ENCODE measurements around the gene SLC26A8. TPM values are rescaled to one million over a fixed set of nuclear protein-coding genes. Genes with fewer than 3 reads are reported as not detected.

Gene SLC26A8
- total RNA-seq, 1 experiment from 2014 or later: 0.09 TPM

GRCh38 chr6:35955970-35956369 lies 68.5 kb downstream of the SLC26A8 start:
- Histone ChIP-seq H3K27ac (ENCODE audit: insufficient read length, low read depth, low read length) (no peak overlapping the region), H4K20me1 (ENCODE audit: control insufficient read depth, insufficient read depth, insufficient read length) (no peaks in the 10 kb centered on the region), H3K14ac (ENCODE audit: insufficient read depth, low read length) (no peak overlapping the region), H4K8ac (replicated peaks; ENCODE audit: insufficient read length, low read depth, low read length) (no peak overlapping the region), H3K27me3 (ENCODE audit: insufficient read depth, low read length) (no peaks in the 10 kb centered on the region), H4K91ac (ENCODE audit: insufficient read length, low read depth, low read length) (no peak overlapping the region), H3K56ac (ENCODE audit: insufficient read length, low read depth, low read length) (no peak overlapping the region), H2BK20ac (ENCODE audit: low read depth, low read length, poor library complexity, severe bottlenecking) (no peak overlapping the region), H2BK15ac (ENCODE audit: low read depth, low read length) (no peak overlapping the region), H2BK120ac (ENCODE audit: low read depth, low read length, poor library complexity, severe bottlenecking) (no peak overlapping the region), H3K4me1 (ENCODE audit: insufficient read depth, low read length) (no peaks in the 10 kb centered on the region), H3K18ac (ENCODE audit: insufficient read length, low read depth, low read length) (no peak overlapping the region), H3K79me2 (ENCODE audit: insufficient read depth, low read length) (no peaks in the 10 kb centered on the region; the same call in 1 of the 2 replicates), H3T11ph (ENCODE audit: low read length) (no peak overlapping the region), H2BK12ac (ENCODE audit: insufficient read length, low read depth, low read length) (no peak overlapping the region), H3K4ac (ENCODE audit: low read depth, low read length) (no peak overlapping the region), H3K79me1 (ENCODE audit: insufficient read depth, low read depth, low read length, poor library complexity, severe bottlenecking) (no peaks in the 10 kb centered on the region), H3K23ac (ENCODE audit: insufficient read length, low read depth, low read length) (no peak overlapping the region), H3K9ac (ENCODE audit: extremely low read depth, insufficient read length, low read length) (no peak overlapping the region), H3K9me3 (ENCODE audit: control insufficient read depth, low read depth, low read length) (no peaks in the 10 kb centered on the region), H4K5ac (ENCODE audit: insufficient read length, low read depth, low read length) (no peak overlapping the region), H3K23me2 (ENCODE audit: insufficient read length, low read depth, low read length, poor library complexity, severe bottlenecking) (no peaks in the 10 kb centered on the region), H3K4me2 (ENCODE audit: insufficient read depth, insufficient read length, low read length) (no peak overlapping the region), H2AK5ac (ENCODE audit: insufficient read length, low read length) (no peak overlapping the region), H2BK5ac (ENCODE audit: insufficient read length, low read length) (no peak overlapping the region), H2AFZ (ENCODE audit: low read length) (no peak overlapping the region)
- Mint-ChIP-seq H3K36me3 (ENCODE audit: insufficient read depth in 1 of 3, low read depth in 3 of 3) (no peaks in the 10 kb centered on the region), H3K27me3 (ENCODE audit: low read depth) (peaks cover 2% of the 10 kb centered on the region; the same call in 1 of the 2 replicates), H3K9me3 (no peaks in the 10 kb centered on the region), H3K27ac (no peak overlapping the region), H3K4me3 (no peak overlapping the region), H3K4me1 (peaks cover 4 to 6% of the 10 kb centered on the region in 2 experiments)
- TF ChIP-seq, protein P1, sequence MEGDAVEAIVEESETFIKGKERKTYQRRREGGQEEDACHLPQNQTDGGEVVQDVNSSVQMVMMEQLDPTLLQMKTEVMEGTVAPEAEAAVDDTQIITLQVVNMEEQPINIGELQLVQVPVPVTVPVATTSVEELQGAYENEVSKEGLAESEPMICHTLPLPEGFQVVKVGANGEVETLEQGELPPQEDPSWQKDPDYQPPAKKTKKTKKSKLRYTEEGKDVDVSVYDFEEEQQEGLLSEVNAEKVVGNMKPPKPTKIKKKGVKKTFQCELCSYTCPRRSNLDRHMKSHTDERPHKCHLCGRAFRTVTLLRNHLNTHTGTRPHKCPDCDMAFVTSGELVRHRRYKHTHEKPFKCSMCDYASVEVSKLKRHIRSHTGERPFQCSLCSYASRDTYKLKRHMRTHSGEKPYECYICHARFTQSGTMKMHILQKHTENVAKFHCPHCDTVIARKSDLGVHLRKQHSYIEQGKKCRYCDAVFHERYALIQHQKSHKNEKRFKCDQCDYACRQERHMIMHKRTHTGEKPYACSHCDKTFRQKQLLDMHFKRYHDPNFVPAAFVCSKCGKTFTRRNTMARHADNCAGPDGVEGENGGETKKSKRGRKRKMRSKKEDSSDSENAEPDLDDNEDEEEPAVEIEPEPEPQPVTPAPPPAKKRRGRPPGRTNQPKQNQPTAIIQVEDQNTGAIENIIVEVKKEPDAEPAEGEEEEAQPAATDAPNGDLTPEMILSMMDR (conservative IDR thresholded peaks at IDR 0.05): peak; percentile 53; the same call in 2 of the 3 replicates
- no CpG with 5 or more reads among the region's 4 CpGs for WGBS (ENCODE audit: extremely low coverage, insufficient read length, low lambda C conversion rate)
- DNase-seq: no peak
